ENCODE measurements around the gene ZFP36L2.

Gene ZFP36L2

DNA sequence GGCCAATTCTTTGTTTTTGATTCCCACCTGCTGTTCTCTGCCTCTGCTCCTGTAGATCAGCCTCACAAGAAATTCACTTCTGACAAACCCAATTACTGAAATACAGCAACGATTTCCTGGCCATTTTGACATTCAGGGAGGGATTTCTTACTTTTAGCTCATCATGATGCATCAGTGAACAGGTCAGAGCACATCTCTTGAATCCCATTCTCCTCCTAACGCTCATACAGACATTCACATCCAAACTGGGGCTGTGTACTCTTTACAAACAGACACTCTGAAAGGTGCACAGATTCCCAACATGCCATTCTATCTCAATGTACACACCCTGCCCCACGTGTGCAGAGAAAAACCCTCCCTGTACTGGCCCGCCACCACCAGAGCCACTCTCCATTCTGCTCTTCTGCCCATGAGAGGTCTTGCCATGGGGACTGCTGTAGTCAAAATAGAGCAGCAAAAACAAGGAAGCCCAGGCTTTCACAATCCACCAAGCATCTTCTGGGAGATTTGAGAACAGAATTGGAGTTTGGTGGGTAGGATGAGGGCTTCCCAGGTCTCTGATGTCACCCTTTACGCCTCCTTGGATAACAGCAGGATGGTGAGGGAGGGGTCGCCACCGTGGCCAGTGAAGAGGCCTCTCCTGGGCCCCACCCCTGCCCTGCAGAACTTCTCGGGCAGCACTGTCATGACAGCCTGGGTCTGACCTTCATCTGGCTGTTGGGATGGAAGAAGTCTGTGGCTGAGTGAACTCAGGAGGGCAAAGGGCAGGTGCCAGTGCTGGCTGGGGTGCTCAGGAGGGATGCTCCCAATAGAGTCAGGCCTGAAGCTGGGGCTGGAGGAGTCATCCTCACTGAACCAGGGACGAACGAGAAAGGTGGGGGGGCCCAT is 41.9 kb upstream of the ZFP36L2 start:
- peak; percentile 53 for DNase-seq
- H3K14ac ChIP-seq (ENCODE audit: low read length in 2 of 2): peak overlapping the region in 1 of 2 experiments; percentile 82
- H4K8ac ChIP-seq (ENCODE audit: low read length): peak overlapping the region; percentile 94
- WGBS: 78% methylated on average over 10 of the region's 10 CpGs
- H3K27me3 ChIP-seq (ENCODE audit: control insufficient read depth in 1 of 2, insufficient read depth in 1 of 2, low read length in 2 of 2): no peaks in the 10 kb centered on the region
- H3K9ac ChIP-seq (ENCODE audit: low read length): peak overlapping the region; percentile 85
- peaks cover 0 to 14% of the 10 kb centered on the region in 2 experiments for H3K36me3 ChIP-seq (ENCODE audit: control insufficient read depth in 1 of 2, insufficient read depth in 2 of 2, low read depth in 1 of 2, low read length in 2 of 2)
- peak overlapping the region; percentile 18 for H2AK5ac ChIP-seq (ENCODE audit: low read length, severe bottlenecking)
- H2BK15ac ChIP-seq (ENCODE audit: low read depth, poor library complexity, severe bottlenecking): no peak overlapping the region
- H2BK12ac ChIP-seq (ENCODE audit: low read length in 2 of 2): peak overlapping the region; percentile 89 to 96
- no peaks in the 10 kb centered on the region for H3K9me3 ChIP-seq (ENCODE audit: control insufficient read depth, low read length)
- peak overlapping the region; percentile 78 to 96 for H3K18ac ChIP-seq (ENCODE audit: low read depth in 1 of 2, low read length in 2 of 2)
- peaks cover 19% of the 10 kb centered on the region for H3K4me1 ChIP-seq (ENCODE audit: control insufficient read depth, insufficient read depth, low read depth, low read length)
- peak overlapping the region; percentile 95 for H4K91ac ChIP-seq (ENCODE audit: low read length)
- H2BK5ac ChIP-seq (ENCODE audit: low read depth, low read length, poor library complexity, severe bottlenecking): no peak overlapping the region
- peak overlapping the region; percentile 29 for H3K27ac ChIP-seq (ENCODE audit: low read length, poor library complexity, severe bottlenecking)
- peak overlapping the region; percentile 92 for H2BK120ac ChIP-seq (ENCODE audit: low read depth, low read length)
- no peaks in the 10 kb centered on the region for H3K79me1 ChIP-seq (replicated peaks; ENCODE audit: low read length, poor library complexity, severe bottlenecking)
- H3K4me3 ChIP-seq (ENCODE audit: insufficient read depth in 1 of 2, low read depth in 1 of 2, low read length in 2 of 2): peak overlapping the region in 1 of 2 experiments; percentile 67
- H3K4me2 ChIP-seq (ENCODE audit: low read length, poor library complexity, severe bottlenecking): no peak overlapping the region
- peak overlapping the region; percentile 86 for H3K4ac ChIP-seq (ENCODE audit: low read depth in 1 of 2, low read length in 2 of 2)
- peak overlapping the region in 1 of 2 experiments; percentile 46 for H3K23ac ChIP-seq (ENCODE audit: low read length in 2 of 2)
- H2AFZ ChIP-seq (ENCODE audit: low read depth, low read length): no peak overlapping the region

DNA sequence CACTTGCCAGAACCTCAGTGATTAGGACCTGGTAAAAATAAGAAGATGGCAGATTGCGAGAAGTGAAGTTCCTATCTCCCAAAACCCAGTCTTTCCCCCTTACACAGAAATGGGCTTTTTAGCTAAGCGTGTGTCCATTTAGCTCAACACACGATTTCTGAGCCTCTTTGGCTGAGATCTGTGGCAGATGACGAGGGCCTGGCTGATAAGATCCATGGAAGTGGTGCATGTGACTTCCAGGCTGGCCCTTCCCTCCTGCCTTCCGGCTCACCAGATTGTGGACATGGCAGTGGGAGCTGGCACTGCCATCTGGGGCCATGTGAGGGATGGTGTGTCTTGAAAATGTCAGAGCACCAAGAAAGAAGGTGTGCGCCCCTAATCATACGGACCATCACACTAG is 41.0 kb upstream of the ZFP36L2 start:
- 99% methylated on average over 7 of the region's 7 CpGs for whole genome bisulfite sequencing
- Histone ChIP-seq H2AK5ac (ENCODE audit: low read length, severe bottlenecking) (no peak overlapping the region), H2AFZ (ENCODE audit: low read depth, low read length) (no peak overlapping the region), H3K36me3 (ENCODE audit: control insufficient read depth in 1 of 2, insufficient read depth in 2 of 2, low read depth in 1 of 2, low read length in 2 of 2) (peaks cover 5 to 14% of the 10 kb centered on the region in 2 experiments), H4K8ac (ENCODE audit: low read length) (peak overlapping the region; percentile 27), H3K9ac (ENCODE audit: low read length) (no peak overlapping the region), H2BK5ac (ENCODE audit: low read depth, low read length, poor library complexity, severe bottlenecking) (no peak overlapping the region), H3K14ac (ENCODE audit: low read length in 2 of 2) (no peak overlapping the region), H3K27ac (ENCODE audit: low read length, poor library complexity, severe bottlenecking) (no peak overlapping the region), H3K4me1 (ENCODE audit: control insufficient read depth, insufficient read depth, low read depth, low read length) (peaks cover 18% of the 10 kb centered on the region), H2BK12ac (ENCODE audit: low read length in 2 of 2) (peak overlapping the region; percentile 0 to 87), H3K9me3 (ENCODE audit: control insufficient read depth, low read length) (no peaks in the 10 kb centered on the region), H3K4me2 (ENCODE audit: low read length, poor library complexity, severe bottlenecking) (no peak overlapping the region), H3K4ac (ENCODE audit: low read depth in 1 of 2, low read length in 2 of 2) (peak overlapping the region in 1 of 2 experiments; percentile 63), H3K27me3 (ENCODE audit: control insufficient read depth in 1 of 2, insufficient read depth in 1 of 2, low read length in 2 of 2) (no peaks in the 10 kb centered on the region), H3K23ac (ENCODE audit: low read length in 2 of 2) (no peak overlapping the region), H3K18ac (ENCODE audit: low read depth in 1 of 2, low read length in 2 of 2) (no peak overlapping the region), H2BK120ac (ENCODE audit: low read depth, low read length) (peak overlapping the region; percentile 42), H3K4me3 (ENCODE audit: insufficient read depth in 1 of 2, low read depth in 1 of 2, low read length in 2 of 2) (no peak overlapping the region), H3K79me1 (replicated peaks; ENCODE audit: low read length, poor library complexity, severe bottlenecking) (no peaks in the 10 kb centered on the region), H2BK15ac (ENCODE audit: low read depth, poor library complexity, severe bottlenecking) (no peak overlapping the region), H4K91ac (ENCODE audit: low read length) (peak overlapping the region; percentile 63)
- no peak for DNase-seq

DNA sequence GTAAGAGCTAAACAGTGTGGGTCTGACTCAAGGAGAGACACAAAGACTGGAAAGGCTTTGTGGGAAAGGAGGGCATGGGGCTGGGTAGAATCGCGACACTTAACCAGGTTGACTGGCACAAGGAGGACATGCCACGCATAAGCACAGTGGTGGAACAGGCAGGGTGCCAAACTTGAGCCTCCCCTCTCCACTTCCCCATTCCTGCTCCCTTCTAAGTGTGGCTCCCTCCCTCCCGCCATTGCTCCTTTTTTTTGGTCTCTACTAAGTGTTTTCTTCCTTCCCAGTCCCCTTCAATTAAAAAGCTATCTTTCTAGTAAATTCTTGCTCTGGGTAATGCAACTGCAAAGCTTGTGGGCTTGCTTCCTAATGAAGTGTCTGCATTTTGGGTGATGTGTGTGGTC is 40.3 kb upstream of the ZFP36L2 start:
- peaks cover 8 to 14% of the 10 kb centered on the region in 2 experiments for H3K36me3 ChIP-seq (ENCODE audit: control insufficient read depth in 1 of 2, insufficient read depth in 2 of 2, low read depth in 1 of 2, low read length in 2 of 2)
- no peak overlapping the region for H3K27ac ChIP-seq (ENCODE audit: low read length, poor library complexity, severe bottlenecking)
- peak overlapping the region in 1 of 2 experiments; percentile 91 for H3K14ac ChIP-seq (ENCODE audit: low read length in 2 of 2)
- no peak overlapping the region for H2BK15ac ChIP-seq (ENCODE audit: low read depth, poor library complexity, severe bottlenecking)
- DNase-seq: no peak
- H3K4me1 ChIP-seq (ENCODE audit: control insufficient read depth, insufficient read depth, low read depth, low read length): peaks cover 18% of the 10 kb centered on the region
- H3K27me3 ChIP-seq (ENCODE audit: control insufficient read depth in 1 of 2, insufficient read depth in 1 of 2, low read length in 2 of 2): no peaks in the 10 kb centered on the region
- no peak overlapping the region for H2BK5ac ChIP-seq (ENCODE audit: low read depth, low read length, poor library complexity, severe bottlenecking)
- H2BK12ac ChIP-seq (ENCODE audit: low read length in 2 of 2): peak overlapping the region; percentile 91 to 99
- 97% methylated on average over 4 of the region's 4 CpGs for WGBS
- no peak overlapping the region for H3K4me3 ChIP-seq (ENCODE audit: insufficient read depth in 1 of 2, low read depth in 1 of 2, low read length in 2 of 2)
- no peak overlapping the region for H2BK120ac ChIP-seq (ENCODE audit: low read depth, low read length)
- H2AK5ac ChIP-seq (ENCODE audit: low read length, severe bottlenecking): no peak overlapping the region
- no peak overlapping the region for H4K91ac ChIP-seq (ENCODE audit: low read length)
- H3K79me1 ChIP-seq (replicated peaks; ENCODE audit: low read length, poor library complexity, severe bottlenecking): no peaks in the 10 kb centered on the region
- peak overlapping the region in 1 of 2 experiments; percentile 67 for H3K23ac ChIP-seq (ENCODE audit: low read length in 2 of 2)
- no peak overlapping the region for H3K4me2 ChIP-seq (ENCODE audit: low read length, poor library complexity, severe bottlenecking)
- no peak overlapping the region for H4K8ac ChIP-seq (ENCODE audit: low read length)
- H3K9me3 ChIP-seq (ENCODE audit: control insufficient read depth, low read length): no peaks in the 10 kb centered on the region
- no peak overlapping the region for H3K4ac ChIP-seq (ENCODE audit: low read depth in 1 of 2, low read length in 2 of 2)
- H3K9ac ChIP-seq (ENCODE audit: low read length): no peak overlapping the region
- no peak overlapping the region for H2AFZ ChIP-seq (ENCODE audit: low read depth, low read length)
- H3K18ac ChIP-seq (ENCODE audit: low read depth in 1 of 2, low read length in 2 of 2): peak overlapping the region; percentile 23 to 86

DNA sequence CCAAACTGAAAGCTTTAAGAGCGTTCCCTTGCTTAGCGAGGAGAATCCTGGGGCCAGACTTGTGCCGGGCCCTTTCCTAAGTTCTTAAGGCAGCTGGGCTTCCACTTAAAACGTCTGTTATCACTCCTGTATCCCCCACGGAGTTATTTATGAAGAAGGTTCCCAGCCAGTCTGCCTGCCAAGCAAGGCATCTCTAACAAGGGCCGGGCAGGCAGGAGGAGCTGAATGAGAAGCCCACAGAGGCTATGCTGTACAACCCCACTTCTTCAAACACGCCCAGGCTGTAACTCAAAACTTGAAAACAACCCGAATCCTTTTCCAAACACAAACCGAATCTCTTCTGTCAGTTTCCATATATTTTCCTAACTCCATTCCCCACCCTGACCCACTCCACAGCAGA is 39.0 kb upstream of the ZFP36L2 start:
- H2AK5ac ChIP-seq (ENCODE audit: low read length, severe bottlenecking): no peak overlapping the region
- no peak overlapping the region for H4K91ac ChIP-seq (ENCODE audit: low read length)
- H3K9ac ChIP-seq (ENCODE audit: low read length): peak overlapping the region; percentile 76
- H2BK12ac ChIP-seq (ENCODE audit: low read length in 2 of 2): no peak overlapping the region
- H3K18ac ChIP-seq (ENCODE audit: low read depth in 1 of 2, low read length in 2 of 2): peak overlapping the region in 1 of 2 experiments; percentile 59
- no peak overlapping the region for H2BK15ac ChIP-seq (ENCODE audit: low read depth, poor library complexity, severe bottlenecking)
- no peaks in the 10 kb centered on the region for H3K9me3 ChIP-seq (ENCODE audit: control insufficient read depth, low read length)
- H3K4me2 ChIP-seq (ENCODE audit: low read length, poor library complexity, severe bottlenecking): no peak overlapping the region
- H2BK5ac ChIP-seq (ENCODE audit: low read depth, low read length, poor library complexity, severe bottlenecking): no peak overlapping the region
- H2BK120ac ChIP-seq (ENCODE audit: low read depth, low read length): no peak overlapping the region
- peak overlapping the region in 1 of 2 experiments; percentile 36 for H3K4me3 ChIP-seq (ENCODE audit: insufficient read depth in 1 of 2, low read depth in 1 of 2, low read length in 2 of 2)
- WGBS: 41% methylated on average over 9 of the region's 9 CpGs
- no peaks in the 10 kb centered on the region for H3K79me1 ChIP-seq (replicated peaks; ENCODE audit: low read length, poor library complexity, severe bottlenecking)
- H3K14ac ChIP-seq (ENCODE audit: low read length in 2 of 2): no peak overlapping the region
- no peak overlapping the region for H3K23ac ChIP-seq (ENCODE audit: low read length in 2 of 2)
- DNase-seq: peak; percentile 38
- H3K4ac ChIP-seq (ENCODE audit: low read depth in 1 of 2, low read length in 2 of 2): no peak overlapping the region
- peaks cover 18% of the 10 kb centered on the region for H3K4me1 ChIP-seq (ENCODE audit: control insufficient read depth, insufficient read depth, low read depth, low read length)
- no peak overlapping the region for H3K27ac ChIP-seq (ENCODE audit: low read length, poor library complexity, severe bottlenecking)
- peak overlapping the region; percentile 21 for H4K8ac ChIP-seq (ENCODE audit: low read length)
- no peaks in the 10 kb centered on the region for H3K27me3 ChIP-seq (ENCODE audit: control insufficient read depth in 1 of 2, insufficient read depth in 1 of 2, low read length in 2 of 2)
- H3K36me3 ChIP-seq (ENCODE audit: control insufficient read depth in 1 of 2, insufficient read depth in 2 of 2, low read depth in 1 of 2, low read length in 2 of 2): peaks cover 8 to 11% of the 10 kb centered on the region in 2 experiments
- H2AFZ ChIP-seq (ENCODE audit: low read depth, low read length): no peak overlapping the region
